IMR-90 (cell line): ENCODE data around the gene HHIPL1. TPM values are rescaled to one million over a fixed set of nuclear protein-coding genes. Genes with fewer than 3 reads are reported as not detected.
A peak's percentile ranks its signal among the peaks of the same experiment; 100 is the strongest.

Source experiments
- ATAC-seq: fragments of 200-7000 bp; cut with Tn5 transposase; 2 replicates; pipeline ENCODE4 v1.9.1; 2020; ENCODE audit warnings: low read depth, mild to moderate bottlenecking, moderate library complexity
- BruUV-seq: library from RNA; stranded (reverse); fragments of 400-500 nt; replicated peaks from 2 replicates; lab custom pipeline; 2021; lab: Mats Ljungman, UMichigan
- CTCF ChIA-PET: fragments of 300-600 bp; formaldehyde crosslinking; extraction: SDS; loops from one replicate; lab custom pipeline; 2021; ENCODE audit warnings: antibody characterized with exemption; lab: Yijun Ruan, JAX
- POLR2A ChIA-PET: fragments of 300-600 bp; sonication (Branson Sonifier 250); formaldehyde crosslinking; loops from one replicate; lab custom pipeline; 2022; ENCODE audit warnings: antibody characterized with exemption; ENCODE audit not compliant: unreplicated experiment; lab: Charles Lee
- DNase-seq: peaks from one replicate; pipeline ENCODE4 v3.0.0; 2013
- H2AFZ ChIP-seq: replicated peaks from 2 replicates; pipeline ENCODE3; 2013; ENCODE audit warnings: low read length, mild to moderate bottlenecking; ENCODE audit not compliant: poor library complexity
- H2AK5ac ChIP-seq: 2 replicates; pipeline ENCODE4 v1.6.1; 2013; ENCODE audit warnings: low read depth, low read length, inconsistent platforms
- H2AK9ac ChIP-seq: replicated peaks from 2 replicates; pipeline ENCODE3; 2013; ENCODE audit warnings: mild to moderate bottlenecking, low read depth, low read length, moderate library complexity; ENCODE audit not compliant: poor library complexity
- H2BK120ac ChIP-seq: 2 replicates; pipeline ENCODE4 v1.6.1; 2013; ENCODE audit warnings: low read depth, low read length, inconsistent platforms
- H2BK15ac ChIP-seq: 3 replicates; pipeline ENCODE4 v1.6.1; 2013; ENCODE audit warnings: low read depth, low read length, inconsistent platforms
- H2BK20ac ChIP-seq: 2 replicates; pipeline ENCODE4 v1.6.1; 2013; ENCODE audit warnings: low read depth, mild to moderate bottlenecking, inconsistent platforms, low read length, moderate library complexity
- H2BK5ac ChIP-seq: 2 replicates; pipeline ENCODE4 v1.6.1; 2013; ENCODE audit warnings: mild to moderate bottlenecking, low read depth, low read length, inconsistent platforms; ENCODE audit not compliant: poor library complexity, severe bottlenecking
- H3K14ac ChIP-seq: replicated peaks from 2 replicates; pipeline ENCODE4 v1.6.1; 2013; ENCODE audit warnings: low read depth, low read length, inconsistent platforms
- H3K18ac ChIP-seq: 2 replicates; pipeline ENCODE4 v1.6.1; 2013; ENCODE audit warnings: low read depth, low read length, control low read depth
- H3K23ac ChIP-seq: 2 replicates; pipeline ENCODE4 v1.6.1; 2013; ENCODE audit warnings: low read depth, low read length, inconsistent platforms
- H3K27ac ChIP-seq: 2 replicates; pipeline ENCODE4 v1.5.1; 2013; ENCODE audit warnings: mild to moderate bottlenecking, control low read depth, low read length; ENCODE audit not compliant: insufficient read depth
- H3K27me3 ChIP-seq: 2 replicates; pipeline ENCODE4 v1.6.1; 2013; ENCODE audit warnings: low read length; ENCODE audit not compliant: control insufficient read depth, insufficient read depth
- H3K36me3 ChIP-seq: 2 replicates; pipeline ENCODE4 v1.6.1; 2013; ENCODE audit warnings: low read length, mixed read lengths; ENCODE audit not compliant: control insufficient read depth, insufficient read depth
- H3K4ac ChIP-seq: 2 replicates; pipeline ENCODE4 v1.6.1; 2013; ENCODE audit warnings: low read depth, low read length, inconsistent platforms
- H3K4me1 ChIP-seq: 2 replicates; pipeline ENCODE4 v1.6.1; 2013; ENCODE audit warnings: low read length, mixed read lengths; ENCODE audit not compliant: control insufficient read depth, insufficient read depth
- H3K4me2 ChIP-seq: 2 replicates; pipeline ENCODE4 v1.6.1; 2013; ENCODE audit warnings: low read depth, mild to moderate bottlenecking, control low read depth, low read length, moderate library complexity
- H3K4me3 ChIP-seq: 2 replicates; pipeline ENCODE4 v1.5.1; 2013; ENCODE audit warnings: low read depth, mild to moderate bottlenecking, control low read depth, low read length, moderate library complexity; ENCODE audit not compliant: insufficient read depth
- H3K56ac ChIP-seq: 2 replicates; pipeline ENCODE4 v1.6.1; 2013; ENCODE audit warnings: low read length, inconsistent platforms; ENCODE audit not compliant: insufficient read depth; ENCODE audit errors: extremely low read depth
- H3K79me1 ChIP-seq, 2 experiments: 2 replicates each; pipeline ENCODE4 v1.6.1; 2013; ENCODE audit warnings: low read length in 2 of 2, inconsistent platforms in 1 of 2, low read depth in 1 of 2
- H3K9ac ChIP-seq: 2 replicates; pipeline ENCODE4 v1.6.1; 2013; ENCODE audit warnings: low read depth, low read length, control low read depth
- H3K9me1 ChIP-seq: 2 replicates; pipeline ENCODE4 v1.6.1; 2013; ENCODE audit warnings: low read length, inconsistent platforms; ENCODE audit not compliant: insufficient read depth
- H3K9me3 ChIP-seq: 2 replicates; pipeline ENCODE4 v1.6.1; 2013; ENCODE audit warnings: low read length; ENCODE audit not compliant: control insufficient read depth, insufficient read depth
- H4K20me1 ChIP-seq: 2 replicates; pipeline ENCODE4 v1.6.1; 2013; ENCODE audit warnings: low read length, inconsistent platforms; ENCODE audit not compliant: insufficient read depth
- H4K5ac ChIP-seq: 2 replicates; pipeline ENCODE4 v1.6.1; 2013; ENCODE audit warnings: mild to moderate bottlenecking, low read depth, low read length, control low read depth
- H4K8ac ChIP-seq, 2 experiments: 2 replicates each; pipeline ENCODE4 v1.6.1; 2013; ENCODE audit warnings: low read depth in 2 of 2, low read length in 2 of 2, control low read depth in 1 of 2, inconsistent platforms in 1 of 2
- H4K91ac ChIP-seq: 2 replicates; pipeline ENCODE4 v1.6.1; 2013; ENCODE audit warnings: low read depth, low read length, inconsistent platforms; ENCODE audit not compliant: insufficient read depth
- BHLHE40 ChIP-seq: fragments of 150-350 bp; IDR thresholded peaks from 2 replicates; pipeline ENCODE4 v1.6.1; 2016; ENCODE audit warnings: mild to moderate bottlenecking, low read depth, low read length
- CEBPB ChIP-seq: IDR thresholded peaks from 2 replicates; pipeline ENCODE4 v1.6.1; 2012; ENCODE audit warnings: low read depth, low read length, improper control_type of control experiment
- CHD1 ChIP-seq: IDR thresholded peaks from 2 replicates; pipeline ENCODE4 v1.6.1; 2012; ENCODE audit warnings: low read depth, low read length, improper control_type of control experiment
- CTCF ChIP-seq: conservative IDR thresholded peaks from 2 replicates; pipeline ENCODE4 v1.5.1; 2012; ENCODE audit warnings: mild to moderate bottlenecking, low read depth, low read length, improper control_type of control experiment
- ELK1 ChIP-seq: fragments of 150-350 bp; IDR thresholded peaks from 2 replicates; pipeline ENCODE4 v1.6.1; 2016; ENCODE audit warnings: low read depth, mild to moderate bottlenecking, low read length, moderate library complexity, borderline replicate concordance
- FOS ChIP-seq: fragments of 150-350 bp; IDR thresholded peaks from 2 replicates; pipeline ENCODE4 v1.6.1; 2016; ENCODE audit warnings: low read depth, low read length
- MAFK ChIP-seq: IDR thresholded peaks from 2 replicates; pipeline ENCODE4 v1.6.1; 2012; ENCODE audit warnings: low read depth, low read length, improper control_type of control experiment
- MAZ ChIP-seq: IDR thresholded peaks from 2 replicates; pipeline ENCODE4 v1.6.1; 2012; ENCODE audit warnings: low read depth, mild to moderate bottlenecking, low read length, improper control_type of control experiment, moderate library complexity, borderline replicate concordance
- MXI1 ChIP-seq: IDR thresholded peaks from 2 replicates; pipeline ENCODE4 v1.6.1; 2012; ENCODE audit warnings: low read depth, mild to moderate bottlenecking, low read length, moderate library complexity, borderline replicate concordance
- RAD21 ChIP-seq: IDR thresholded peaks from 2 replicates; pipeline ENCODE4 v1.6.1; 2012; ENCODE audit warnings: low read length, improper control_type of control experiment
- RCOR1 ChIP-seq: IDR thresholded peaks from 2 replicates; pipeline ENCODE4 v1.6.1; 2012; ENCODE audit warnings: mild to moderate bottlenecking, low read length, improper control_type of control experiment; ENCODE audit not compliant: insufficient replicate concordance
- RFX5 ChIP-seq: IDR thresholded peaks from 2 replicates; pipeline ENCODE4 v1.8.0; 2012; ENCODE audit warnings: low read depth, mild to moderate bottlenecking, low read length, moderate library complexity
- SMC3 ChIP-seq: fragments of 150-350 bp; IDR thresholded peaks from 2 replicates; pipeline ENCODE4 v1.6.1; 2016; ENCODE audit warnings: low read depth, mild to moderate bottlenecking, antibody characterized with exemption, low read length, moderate library complexity
- USF2 ChIP-seq: fragments of 150-350 bp; IDR thresholded peaks from 2 replicates; pipeline ENCODE4 v1.6.1; 2017; ENCODE audit warnings: mild to moderate bottlenecking, antibody characterized with exemption, low read length, low read depth
- WGBS, 2 experiments: methylation state at CpG; one replicate each; pipeline versions ENCODE4 v1.1.5 to v1.1.7; 2013; ENCODE audit warnings: missing lambda C conversion rate in 2 of 2; ENCODE audit not compliant: insufficient read length in 1 of 2; ENCODE audit errors: extremely low coverage in 2 of 2; 5-methylcytosine and 5-hydroxymethylcytosine counted together
- dilution Hi-C: fragments of 300-500 bp; cut with HindIII; formaldehyde crosslinking; loops from one replicate; pipeline ENCODE4 v1.14.3; 2018; ENCODE audit warnings: low sequenced_read_pairs; ENCODE audit not compliant: unreplicated experiment
- in situ Hi-C: fragments of 300-500 bp; cut with MboI; formaldehyde crosslinking; loops from 3 replicates; pipeline ENCODE4 v1.14.3; 2019; ENCODE audit warnings: low sequenced_read_pairs, inconsistent platforms, mixed read lengths
- intact Hi-C: fragments of 100-400 bp; cut with micrococcal nuclease; formaldehyde crosslinking; loops from 2 replicates; pipeline ENCODE4 v1.10.0; 2022
- polyA plus RNA-seq, 3 experiments: library from polyadenylated mRNA; depleted of rRNA; stranded (reverse); fragments of >200 nt; gene quantifications; 2 replicates each; pipeline ENCODE4 v1.2.3, GENCODE V29; 2012; ENCODE audit warnings: low replicate concordance in 1 of 3
- total RNA-seq: library from RNA; depleted of rRNA; stranded (reverse); fragments of >200 nt; gene quantifications from 2 replicates; pipeline ENCODE4 v1.2.3, GENCODE V29; 2012

The HHIPL1 gene
- total and polyA plus RNA-seq, 2 of the 4 experiments (the other 2 are of a cell fraction): 0.65 to 0.72 TPM

- no peak overlapping the region for H2BK20ac ChIP-seq
- no peak overlapping the region for H3K4ac ChIP-seq
- DNase-seq: no peak
- no peaks in the 10 kb centered on the region for H3K27me3 ChIP-seq
- H4K91ac ChIP-seq: no peak overlapping the region
- intact Hi-C loops: no loop called here
- H4K5ac ChIP-seq: no peak overlapping the region
- dilution Hi-C loops: no loop called here
- no peak overlapping the region for H3K4me2 ChIP-seq
- H3K36me3 ChIP-seq: no peaks in the 10 kb centered on the region
- peaks cover 12% of the 10 kb centered on the region for H3K4me1 ChIP-seq
- peaks cover 21 to 94% of the 10 kb centered on the region in 2 experiments for H3K79me1 ChIP-seq
- H4K20me1 ChIP-seq: peaks cover 61% of the 10 kb centered on the region
- H3K27ac ChIP-seq: no peak overlapping the region
- no CpG with 5 or more reads among the region's 3 CpGs for WGBS, 2 experiments
- ATAC-seq: no peak
- no peak overlapping the region for H3K18ac ChIP-seq
- no TSS peak for BruUV-seq
- no peak overlapping the region for H2BK5ac ChIP-seq
- no peak overlapping the region for H3K23ac ChIP-seq
- H4K8ac ChIP-seq: no peak overlapping the region
- TF ChIP-seq RFX5: no peak
- TF ChIP-seq FOS: no peak
- TF ChIP-seq USF2: no peak
- no peak for TF ChIP-seq CTCF
- TF ChIP-seq MAZ: no peak
- TF ChIP-seq CHD1: no peak
- TF ChIP-seq MXI1: no peak
- TF ChIP-seq RAD21: no peak
- TF ChIP-seq ELK1: no peak
- no peak for TF ChIP-seq MAFK
- no peak for TF ChIP-seq BHLHE40
- no peak for TF ChIP-seq SMC3
- TF ChIP-seq RCOR1: no peak
- TF ChIP-seq CEBPB: no peak
- H3K9me1 ChIP-seq: peaks cover 30% of the 10 kb centered on the region
- H2AK5ac ChIP-seq: 0 out of 2 replicates have a peak overlapping the region, but pooled peaks have one; percentile 2
- no peak overlapping the region for H2AK9ac ChIP-seq
- no peaks in the 10 kb centered on the region for H3K9me3 ChIP-seq
- H3K9ac ChIP-seq: no peak overlapping the region
- in situ Hi-C loops: no loop called here
- ChIA-PET POLR2A (no interaction called here), CTCF (no interaction called here)
- H3K56ac ChIP-seq: no peak overlapping the region
- H2BK15ac ChIP-seq: no peak overlapping the region
- H3K14ac ChIP-seq: no peak overlapping the region
- no peak overlapping the region for H2AFZ ChIP-seq
- H3K4me3 ChIP-seq: no peak overlapping the region
- H2BK120ac ChIP-seq: no peak overlapping the region
Measured at GRCh38 chr14:99598774-99599173, 46.2 kb upstream of the HHIPL1 start.
